ENCODE measurements around the gene AGAP5. TPM values are rescaled to one million over a fixed set of nuclear protein-coding genes. Genes with fewer than 3 reads are reported as not detected.
"Not testable (repeated sequence)": the region's sequence is repeated elsewhere in the genome, so short reads cannot be mapped to it uniquely, and the experiment has no call there.

Gene AGAP5
- total RNA-seq, result 10 to 100 TPM in 1 of 4 donors, 1 to 10 TPM in 3; 3.0 to 11.2 (median 5.2) TPM

GRCh38 chr10:73697675-73698159, at the start of gene AGAP5:
AGAP5 (minus strand) TSS chr10:73698109; CDS start chr10:73697755, 354 bp downstream.
- WGBS, 2 donors, result 94 to 95% methylated on average over 16 of the region's 16 CpGs
- H3K4me3 ChIP-seq (ENCODE audit: low read depth, poor library complexity, severe bottlenecking), result not testable (repeated sequence)

GRCh38 chr10:73746721-73747120, 48.8 kb upstream of the AGAP5 start:
- DNase-seq (ENCODE audit: low spot score in 2 of 2), result no peak
- H3K4me3 ChIP-seq (ENCODE audit: low read depth, poor library complexity, severe bottlenecking), result no peak overlapping the region
- intact Hi-C loops (cut with DNase I; ENCODE audit: low total_unique reads), result no loop called here
- 81 to 85% methylated on average over 2 of the region's 2 CpGs for WGBS, 2 donors
- no peak for TF ChIP-seq POLR2A (IDR thresholded peaks at IDR 0.05)
- TF ChIP-seq CTCF (IDR thresholded peaks at IDR 0.05), result no peak

More at GRCh38 chr10:73697675-73698159, at the start of gene AGAP5:
- intact Hi-C loops (cut with DNase I; ENCODE audit: low total_unique reads); DNase-seq (ENCODE audit: low spot score in 2 of 2): not testable (repeated sequence)

DNA sequence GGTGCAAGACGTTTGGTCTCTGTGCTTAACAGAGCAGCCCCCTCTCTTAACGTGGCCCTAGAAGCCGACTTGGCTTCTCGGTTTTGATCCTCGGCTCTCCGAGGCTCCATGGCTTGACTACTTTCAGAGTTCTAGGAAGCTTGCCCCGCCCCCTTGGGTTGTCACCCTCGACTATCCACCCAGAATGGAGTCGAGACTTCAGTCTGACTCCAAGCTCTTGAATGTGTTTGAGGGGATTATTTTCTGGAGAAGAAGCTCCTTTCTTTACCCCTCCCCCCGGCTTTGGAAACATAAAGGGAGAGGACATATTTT, 46.7 kb upstream of the AGAP5 start:
- TF ChIP-seq POLR2A (IDR thresholded peaks at IDR 0.05), result no peak
- no peak for TF ChIP-seq CTCF (IDR thresholded peaks at IDR 0.05)
- intact Hi-C loops (cut with DNase I; ENCODE audit: low total_unique reads), result no loop called here
- peak overlapping the region; percentile 96 for H3K4me3 ChIP-seq (ENCODE audit: low read depth, poor library complexity, severe bottlenecking)
- 0% methylated on average over 10 of the region's 10 CpGs for WGBS, 2 donors
- DNase-seq (ENCODE audit: low spot score in 2 of 2), result peak in 1 of 2 donors; percentile 63

- DNase-seq (ENCODE audit: low spot score in 2 of 2), result peak; percentile 96 to 99
- WGBS, 2 donors, result 0% methylated on average over 36 of the region's 36 CpGs
- TF ChIP-seq POLR2A (IDR thresholded peaks at IDR 0.05), result no peak
- TF ChIP-seq CTCF (IDR thresholded peaks at IDR 0.05), result no peak
- intact Hi-C loops (cut with DNase I; ENCODE audit: low total_unique reads), result no loop called here
- H3K4me3 ChIP-seq (ENCODE audit: low read depth, poor library complexity, severe bottlenecking), result peak within 1 kb of the TSS; percentile 96
These were observed 46.2 kb upstream of the AGAP5 start, which contains the start of gene SEC24C for GRCh38 chr10:73743905-73744663. SEC24C (plus strand) TSS chr10:73744372; CDS start chr10:73746833, 2,461 bp downstream.

- 35 to 38% methylated on average over 6 of the region's 6 CpGs for WGBS, 2 donors
- no peak for DNase-seq (ENCODE audit: low spot score in 2 of 2)
- H3K4me3 ChIP-seq (ENCODE audit: low read depth, poor library complexity, severe bottlenecking), result peak overlapping the region; percentile 96
- intact Hi-C loops (cut with DNase I; ENCODE audit: low total_unique reads), result no loop called here
- TF ChIP-seq POLR2A (IDR thresholded peaks at IDR 0.05) (no peak), CTCF (IDR thresholded peaks at IDR 0.05) (no peak)
These were observed 45.5 kb upstream of the AGAP5 start for GRCh38 chr10:73743327-73743904.

- intact Hi-C loops (cut with DNase I; ENCODE audit: low total_unique reads), result no loop called here
- no peak for DNase-seq (ENCODE audit: low spot score in 2 of 2)
- WGBS, 2 donors, result 90 to 93% methylated on average over 5 of the region's 5 CpGs
- H3K4me3 ChIP-seq (ENCODE audit: low read depth, poor library complexity, severe bottlenecking), result no peak overlapping the region
- TF ChIP-seq POLR2A (IDR thresholded peaks at IDR 0.05) (no peak), CTCF (IDR thresholded peaks at IDR 0.05) (no peak)
These were observed 44.5 kb upstream of the AGAP5 start for GRCh38 chr10:73742454-73742734.

GRCh38 chr10:73740501-73741254, 42.8 kb upstream of the AGAP5 start:
- H3K4me3 ChIP-seq (ENCODE audit: low read depth, poor library complexity, severe bottlenecking); DNase-seq (ENCODE audit: low spot score in 2 of 2); intact Hi-C loops (cut with DNase I; ENCODE audit: low total_unique reads): not testable (repeated sequence)
- WGBS, 2 donors, result 94% methylated on average over 18 of the region's 18 CpGs
